GM12878 (cell line): ENCODE measurements around the gene CDC42SE2. TPM values are rescaled to one million over a fixed set of nuclear protein-coding genes. Genes with fewer than 3 reads are reported as not detected.
"Not testable (repeated sequence)": the region's sequence is repeated elsewhere in the genome, so short reads cannot be mapped to it uniquely, and the experiment has no call there.

ENCODE experiments used
- ATAC-seq: fragments of 200-7000 bp; cut with Tn5 transposase; 3 replicates; pipeline ENCODE4 v1.9.1; 2020; ENCODE audit warnings: mild to moderate bottlenecking, moderate library complexity
- BruUV-seq: library from RNA; stranded (reverse); fragments of 400-500 nt; replicated peaks from 2 replicates; lab custom pipeline; 2021; lab: Mats Ljungman, UMichigan
- CTCF ChIA-PET: fragments of 300-600 bp; sonication (Branson Sonifier 250); formaldehyde crosslinking; extraction: SDS; loops from one replicate; lab custom pipeline; 2021; ENCODE audit warnings: inconsistent platforms; lab: Yijun Ruan, JAX
- POLR2A ChIA-PET: fragments of 350-600 bp; formaldehyde crosslinking; extraction: SDS; loops from one replicate; lab custom pipeline; 2021; ENCODE audit warnings: inconsistent platforms; lab: Charles Lee
- RAD21 ChIA-PET: fragments of 300-600 bp; sonication (Branson Sonifier 250); formaldehyde crosslinking; loops from one replicate; lab custom pipeline; 2023; ENCODE audit warnings: antibody characterized with exemption; ENCODE audit not compliant: unreplicated experiment; lab: Charles Lee
- SMC1A ChIA-PET: fragments of 300-600 bp; sonication (Branson Sonifier 250); formaldehyde crosslinking; loops from one replicate; lab custom pipeline; 2023; ENCODE audit not compliant: unreplicated experiment, uncharacterized antibody; lab: Charles Lee
- DNase-seq: peaks from one replicate; pipeline ENCODE4 v3.0.0-alpha.2; 2011; ENCODE audit warnings: low read depth, low spot score
- FAIRE-seq: peaks from 3 replicates; lab custom pipeline; 2011; peaks lifted over from hg19 to GRCh38; lab: Jason Lieb, UNC
- H2AFZ ChIP-seq: 2 replicates; pipeline ENCODE4 v1.6.0; 2011; ENCODE audit warnings: low read depth, low read length, control low read depth; ENCODE audit not compliant: control insufficient read depth
- H3K27ac ChIP-seq: 2 replicates; pipeline ENCODE4 v1.5.1; 2011; ENCODE audit warnings: control low read depth; ENCODE audit not compliant: control insufficient read depth, insufficient read depth
- H3K27me3 ChIP-seq, 2 experiments: replicated peaks in 1 of 2; 2 replicates each; pipeline versions ENCODE4 v1.6.0 to v1.6.1; 2011; ENCODE audit warnings: low read length in 1 of 2; ENCODE audit not compliant: control insufficient read depth in 2 of 2, insufficient read depth in 2 of 2
- H3K36me3 ChIP-seq, 2 experiments: 2 replicates each; pipeline ENCODE4 v1.5.1; 2011; ENCODE audit warnings: low read length in 1 of 2; ENCODE audit not compliant: control insufficient read depth in 2 of 2, insufficient read depth in 2 of 2
- H3K4me1 ChIP-seq: 2 replicates; pipeline ENCODE4 v1.6.1; 2011; ENCODE audit warnings: mild to moderate bottlenecking, low read length, moderate library complexity, mixed read lengths; ENCODE audit not compliant: control insufficient read depth, insufficient read depth
- H3K4me2 ChIP-seq: 2 replicates; pipeline ENCODE4 v1.6.0; 2011; ENCODE audit warnings: control low read depth; ENCODE audit not compliant: control insufficient read depth, insufficient read depth
- H3K4me3 ChIP-seq: fragments of 200-600 bp; sonication (generic); 2 replicates; pipeline ENCODE4 v1.5.1; 2016
- H3K79me2 ChIP-seq: 2 replicates; pipeline ENCODE4 v1.6.0; 2011; ENCODE audit warnings: low read length; ENCODE audit not compliant: control insufficient read depth, insufficient read depth
- H3K9ac ChIP-seq: 2 replicates; pipeline ENCODE4 v1.8.0; 2011; ENCODE audit warnings: low read length, control low read depth, mixed read lengths; ENCODE audit not compliant: control insufficient read depth, insufficient read depth
- H3K9me3 ChIP-seq: replicated peaks from 3 replicates; pipeline ENCODE4 v1.5.1; 2011; ENCODE audit warnings: mild to moderate bottlenecking, low read length; ENCODE audit not compliant: control insufficient read depth, insufficient read depth
- H4K20me1 ChIP-seq: 2 replicates; pipeline ENCODE4 v1.6.0; 2011; ENCODE audit not compliant: control insufficient read depth, insufficient read depth
- JUNB ChIP-seq: IDR thresholded peaks from 2 replicates; pipeline ENCODE4 v1.6.1; 2016; ENCODE audit warnings: antibody characterized with exemption, mild to moderate bottlenecking
- MTA2 ChIP-seq: fragments of 450-650 bp; IDR thresholded peaks from 2 replicates; pipeline ENCODE4 v1.6.1; 2016; ENCODE audit warnings: low read depth, mild to moderate bottlenecking, moderate library complexity
- NR2F1 ChIP-seq: fragments of 450-650 bp; conservative IDR thresholded peaks from 2 replicates; pipeline ENCODE4 v1.6.1; 2017; ENCODE audit warnings: mild to moderate bottlenecking
- SUPT20H ChIP-seq: IDR thresholded peaks from 2 replicates; pipeline ENCODE4 v1.6.1; 2011; ENCODE audit warnings: low read depth, mild to moderate bottlenecking, low read length, moderate library complexity, borderline replicate concordance; ENCODE audit not compliant: control insufficient read depth
- WRNIP1 ChIP-seq: IDR thresholded peaks from 2 replicates; pipeline ENCODE4 v1.6.1; 2011; ENCODE audit warnings: low read depth, low read length, improper control_type of control experiment, borderline replicate concordance
- YBX1 ChIP-seq: fragments of 450-650 bp; IDR thresholded peaks from 2 replicates; pipeline ENCODE4 v1.6.1; 2016; ENCODE audit warnings: antibody characterized with exemption
- ZNF24 ChIP-seq: fragments of 450-650 bp; IDR thresholded peaks from 2 replicates; pipeline ENCODE4 v1.6.1; 2017; ENCODE audit warnings: antibody characterized with exemption, mild to moderate bottlenecking
- ZNF384 ChIP-seq: IDR thresholded peaks from 2 replicates; pipeline ENCODE4 v1.6.1; 2012; ENCODE audit warnings: low read depth, mild to moderate bottlenecking, low read length, improper control_type of control experiment, borderline replicate concordance
- WGBS: methylation state at CpG from one replicate; pipeline ENCODE4 v1.1.6; 2016; ENCODE audit warnings: low lambda C conversion rate; ENCODE audit not compliant: insufficient replicate concordance, insufficient coverage; ENCODE audit errors: missing lambda C conversion rate; 5-methylcytosine and 5-hydroxymethylcytosine counted together
- in situ Hi-C: fragments of 300-500 bp; cut with MboI; formaldehyde crosslinking; loops from 9 replicates; pipeline ENCODE4 v1.14.3; 2018; ENCODE audit warnings: mixed read lengths
- intact Hi-C: fragments of 100-400 bp; cut with micrococcal nuclease; formaldehyde crosslinking; loops from one replicate; pipeline ENCODE4 v1.14.2; 2022; ENCODE audit not compliant: unreplicated experiment
- polyA plus RNA-seq, 11 experiments: library from polyadenylated mRNA; depleted of rRNA in 4 of 11; unstranded in 6 of 11; stranded (reverse) in 5 of 11; fragments of >200 nt; fragmentation: Nextera tagmentation in 4 of 11; fragmentation: Illumina TruSeq in 1 of 11; extraction: Ambion mirVana in 4 of 11; extraction: Trizol in 1 of 11; gene quantifications; 1 replicate in 1 of 11; 2 replicates in 10 of 11; pipeline versions ENCODE4 v1.2.1 to v1.2.3, GENCODE V29; 2011 to 2016; ENCODE audit warnings: inconsistent platforms in 2 of 11, missing spikeins in 2 of 11, low read depth in 1 of 11
- total RNA-seq, 4 experiments: library from RNA; depleted of rRNA in 3 of 4; stranded (reverse); fragments of >200 nt in 3 of 4; fragmentation: Illumina TruSeq in 1 of 4; extraction: Trizol in 1 of 4; gene quantifications; 2 replicates each; pipeline versions ENCODE4 v1.2.1 to v1.2.3, GENCODE V29; 2013 to 2021
- TF ChIP-seq, protein P1 (sequence below): IDR thresholded peaks from 2 replicates; pipeline ENCODE4 v1.6.1; 2012; ENCODE audit warnings: improper control_type of control experiment, low read depth, low read length; ENCODE audit not compliant: insufficient replicate concordance

Gene CDC42SE2
- total and polyA plus RNA-seq, 10 of the 15 experiments (the other 5 are each of a cell fraction or from before 2014, with no cell fraction given) = 57.0 to 148 (median 80.3) TPM

DNA sequence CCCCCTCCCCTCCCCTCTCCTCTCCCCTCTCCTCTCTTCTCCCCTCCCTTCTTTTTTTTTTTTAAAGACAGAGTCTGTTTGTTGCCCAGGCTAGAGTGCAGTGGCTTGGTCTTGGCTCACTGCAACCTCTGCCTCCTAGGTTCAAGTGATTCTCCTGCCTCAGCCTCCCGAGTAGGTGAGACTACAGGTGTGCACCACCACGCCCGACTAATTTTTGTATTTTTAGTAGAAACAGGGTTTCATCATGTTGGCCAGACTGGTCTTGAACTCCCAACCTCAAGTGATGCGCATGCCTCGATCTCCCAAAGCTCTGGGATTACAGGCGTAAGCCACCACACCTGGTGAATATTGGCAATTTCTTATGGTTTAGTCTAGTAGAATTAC lies 14.9 kb downstream of the CDC42SE2 start:
- ChIA-PET CTCF (interaction anchor here (0.6 to 0.9 kb wide), 2 partner anchors 75 to 104 kb away, joined by 3 to 4 read pairs; no protein-coding TSS in a partner anchor), POLR2A (interaction anchor here (0.9 to 6.5 kb wide), 3 partner anchors 14 to 69 kb away, joined by 3 to 47 read pairs (median 4); partner anchors contain the start of gene CDC42SE2), RAD21 (interaction anchor here (1.0 to 6.3 kb wide), 3 partner anchors 13 to 103 kb away, joined by 3 to 70 read pairs (median 3); partner anchors contain the start of gene CDC42SE2), SMC1A (interaction anchor here (2.6 to 41.3 kb wide), 5 partner anchors 17 to 103 kb away, joined by 15 to 1218 read pairs (median 20); partner anchors contain the start of gene CDC42SE2)
- H3K36me3 ChIP-seq, H4K20me1 ChIP-seq, H3K9me3 ChIP-seq, H3K4me2 ChIP-seq, H3K27me3 ChIP-seq, in situ Hi-C loops, DNase-seq, BruUV-seq, ATAC-seq, H2AFZ ChIP-seq, FAIRE-seq: not testable (repeated sequence)
- Histone ChIP-seq H3K4me1 (peaks cover 56% of the 10 kb centered on the region), H3K4me3 (peak overlapping the region; percentile 34; the same call in 1 of the 2 replicates), H3K79me2 (peaks cover 95% of the 10 kb centered on the region), H3K9ac (0 out of 2 replicates have a peak overlapping the region, but pooled peaks have one; percentile 29), H3K27ac (peak overlapping the region; percentile 89)
- 19% methylated on average over 6 of the region's 6 CpGs for WGBS
- intact Hi-C loops = loop anchor here (10.0 kb wide), 2 partner anchors 46 to 516 kb away; partner anchors contain the start of gene FNIP1

DNA sequence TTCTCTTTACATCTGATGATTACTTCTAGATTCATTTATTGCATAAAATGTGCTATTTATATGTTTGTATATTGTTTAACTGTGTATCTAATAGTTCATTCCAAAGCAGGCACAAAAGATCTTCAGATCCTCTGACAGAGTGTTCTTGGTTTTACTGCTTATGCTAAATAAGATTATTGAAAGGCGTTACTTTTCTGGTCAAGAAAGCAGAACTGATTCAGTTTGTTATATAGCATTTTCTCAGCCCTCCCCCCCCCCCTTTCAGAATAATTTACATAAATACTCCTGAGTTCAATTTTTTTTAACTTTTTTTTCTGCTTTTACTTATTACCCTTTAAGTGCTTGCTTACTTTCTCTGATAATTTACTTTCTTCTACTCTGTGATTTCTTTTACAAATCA lies 15.4 kb downstream of the CDC42SE2 start:
- H3K9me3 ChIP-seq = no peaks in the 10 kb centered on the region
- no peaks in the 10 kb centered on the region for H4K20me1 ChIP-seq
- no TSS peak for BruUV-seq
- in situ Hi-C loops = no loop called here
- H3K36me3 ChIP-seq = no peaks in the 10 kb centered on the region
- ChIA-PET SMC1A (interaction anchor here (0.9 to 41.3 kb wide), 7 partner anchors 10 to 106 kb away, joined by 4 to 1218 read pairs (median 18); partner anchors contain the start of gene CDC42SE2), CTCF (no interaction called here), RAD21 (interaction anchor here (6.3 kb wide), 1 partner anchor 14 kb away, joined by 70 read pairs; the partner anchor contains the start of gene CDC42SE2), POLR2A (no interaction called here)
- intact Hi-C loops = loop anchor here (10.0 kb wide), 2 partner anchors 46 to 516 kb away; partner anchors contain the start of gene FNIP1
- H3K79me2 ChIP-seq = peaks cover 95% of the 10 kb centered on the region
- FAIRE-seq = no peak
- peak overlapping the region; percentile 89 for H3K27ac ChIP-seq
- H3K27me3 ChIP-seq = no peaks in the 10 kb centered on the region
- no peak overlapping the region for H2AFZ ChIP-seq
- H3K4me3 ChIP-seq = peak overlapping the region; percentile 65
- DNase-seq = no peak
- peak overlapping the region; percentile 97 for H3K4me2 ChIP-seq
- H3K9ac ChIP-seq = peak overlapping the region; percentile 48
- H3K4me1 ChIP-seq = peaks cover 55% of the 10 kb centered on the region
- WGBS = 0% methylated on average over 1 of the region's 1 CpG
- ATAC-seq = peak; percentile 35
- TF ChIP-seq YBX1 = no peak
- TF ChIP-seq, protein P1, sequence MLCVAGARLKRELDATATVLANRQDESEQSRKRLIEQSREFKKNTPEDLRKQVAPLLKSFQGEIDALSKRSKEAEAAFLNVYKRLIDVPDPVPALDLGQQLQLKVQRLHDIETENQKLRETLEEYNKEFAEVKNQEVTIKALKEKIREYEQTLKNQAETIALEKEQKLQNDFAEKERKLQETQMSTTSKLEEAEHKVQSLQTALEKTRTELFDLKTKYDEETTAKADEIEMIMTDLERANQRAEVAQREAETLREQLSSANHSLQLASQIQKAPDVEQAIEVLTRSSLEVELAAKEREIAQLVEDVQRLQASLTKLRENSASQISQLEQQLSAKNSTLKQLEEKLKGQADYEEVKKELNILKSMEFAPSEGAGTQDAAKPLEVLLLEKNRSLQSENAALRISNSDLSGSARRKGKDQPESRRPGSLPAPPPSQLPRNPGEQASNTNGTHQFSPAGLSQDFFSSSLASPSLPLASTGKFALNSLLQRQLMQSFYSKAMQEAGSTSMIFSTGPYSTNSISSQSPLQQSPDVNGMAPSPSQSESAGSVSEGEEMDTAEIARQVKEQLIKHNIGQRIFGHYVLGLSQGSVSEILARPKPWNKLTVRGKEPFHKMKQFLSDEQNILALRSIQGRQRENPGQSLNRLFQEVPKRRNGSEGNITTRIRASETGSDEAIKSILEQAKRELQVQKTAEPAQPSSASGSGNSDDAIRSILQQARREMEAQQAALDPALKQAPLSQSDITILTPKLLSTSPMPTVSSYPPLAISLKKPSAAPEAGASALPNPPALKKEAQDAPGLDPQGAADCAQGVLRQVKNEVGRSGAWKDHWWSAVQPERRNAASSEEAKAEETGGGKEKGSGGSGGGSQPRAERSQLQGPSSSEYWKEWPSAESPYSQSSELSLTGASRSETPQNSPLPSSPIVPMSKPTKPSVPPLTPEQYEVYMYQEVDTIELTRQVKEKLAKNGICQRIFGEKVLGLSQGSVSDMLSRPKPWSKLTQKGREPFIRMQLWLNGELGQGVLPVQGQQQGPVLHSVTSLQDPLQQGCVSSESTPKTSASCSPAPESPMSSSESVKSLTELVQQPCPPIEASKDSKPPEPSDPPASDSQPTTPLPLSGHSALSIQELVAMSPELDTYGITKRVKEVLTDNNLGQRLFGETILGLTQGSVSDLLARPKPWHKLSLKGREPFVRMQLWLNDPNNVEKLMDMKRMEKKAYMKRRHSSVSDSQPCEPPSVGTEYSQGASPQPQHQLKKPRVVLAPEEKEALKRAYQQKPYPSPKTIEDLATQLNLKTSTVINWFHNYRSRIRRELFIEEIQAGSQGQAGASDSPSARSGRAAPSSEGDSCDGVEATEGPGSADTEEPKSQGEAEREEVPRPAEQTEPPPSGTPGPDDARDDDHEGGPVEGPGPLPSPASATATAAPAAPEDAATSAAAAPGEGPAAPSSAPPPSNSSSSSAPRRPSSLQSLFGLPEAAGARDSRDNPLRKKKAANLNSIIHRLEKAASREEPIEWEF = no peak
- no peak for TF ChIP-seq NR2F1
- no peak for TF ChIP-seq WRNIP1
- TF ChIP-seq SUPT20H = no peak
- peak; percentile 56 for TF ChIP-seq MTA2
- no peak for TF ChIP-seq JUNB
- peak; percentile 85; the same call in 1 of the 2 replicates for TF ChIP-seq ZNF384
- peak; percentile 81 for TF ChIP-seq ZNF24
